IMR-90 (cell line): ENCODE data around the gene TNFRSF14. TPM values are rescaled to one million over a fixed set of nuclear protein-coding genes. Genes with fewer than 3 reads are reported as not detected.

Experiments
- ATAC-seq: fragments of 200-7000 bp; cut with Tn5 transposase; 2 replicates; pipeline ENCODE4 v1.9.1; 2020; ENCODE audit warnings: low read depth, mild to moderate bottlenecking, moderate library complexity
- BruUV-seq: library from RNA; stranded (reverse); fragments of 400-500 nt; replicated peaks from 2 replicates; lab custom pipeline; 2021; lab: Mats Ljungman, UMichigan
- CTCF ChIA-PET: fragments of 300-600 bp; formaldehyde crosslinking; extraction: SDS; loops from one replicate; lab custom pipeline; 2021; ENCODE audit warnings: antibody characterized with exemption; lab: Yijun Ruan, JAX
- POLR2A ChIA-PET: fragments of 300-600 bp; sonication (Branson Sonifier 250); formaldehyde crosslinking; loops from one replicate; lab custom pipeline; 2022; ENCODE audit warnings: antibody characterized with exemption; ENCODE audit not compliant: unreplicated experiment; lab: Charles Lee
- DNase-seq: peaks from one replicate; pipeline ENCODE4 v3.0.0; 2013
- H2AFZ ChIP-seq: replicated peaks from 2 replicates; pipeline ENCODE3; 2013; ENCODE audit warnings: low read length, mild to moderate bottlenecking; ENCODE audit not compliant: poor library complexity
- H2AK5ac ChIP-seq: 2 replicates; pipeline ENCODE4 v1.6.1; 2013; ENCODE audit warnings: low read depth, low read length, inconsistent platforms
- H2AK9ac ChIP-seq: replicated peaks from 2 replicates; pipeline ENCODE3; 2013; ENCODE audit warnings: mild to moderate bottlenecking, low read depth, low read length, moderate library complexity; ENCODE audit not compliant: poor library complexity
- H2BK120ac ChIP-seq: 2 replicates; pipeline ENCODE4 v1.6.1; 2013; ENCODE audit warnings: low read depth, low read length, inconsistent platforms
- H2BK15ac ChIP-seq: 3 replicates; pipeline ENCODE4 v1.6.1; 2013; ENCODE audit warnings: low read depth, low read length, inconsistent platforms
- H2BK20ac ChIP-seq: 2 replicates; pipeline ENCODE4 v1.6.1; 2013; ENCODE audit warnings: low read depth, mild to moderate bottlenecking, inconsistent platforms, low read length, moderate library complexity
- H2BK5ac ChIP-seq: 2 replicates; pipeline ENCODE4 v1.6.1; 2013; ENCODE audit warnings: mild to moderate bottlenecking, low read depth, low read length, inconsistent platforms; ENCODE audit not compliant: poor library complexity, severe bottlenecking
- H3K14ac ChIP-seq: replicated peaks from 2 replicates; pipeline ENCODE4 v1.6.1; 2013; ENCODE audit warnings: low read depth, low read length, inconsistent platforms
- H3K18ac ChIP-seq: 2 replicates; pipeline ENCODE4 v1.6.1; 2013; ENCODE audit warnings: low read depth, low read length, control low read depth
- H3K23ac ChIP-seq: 2 replicates; pipeline ENCODE4 v1.6.1; 2013; ENCODE audit warnings: low read depth, low read length, inconsistent platforms
- H3K27ac ChIP-seq: 2 replicates; pipeline ENCODE4 v1.5.1; 2013; ENCODE audit warnings: mild to moderate bottlenecking, control low read depth, low read length; ENCODE audit not compliant: insufficient read depth
- H3K27me3 ChIP-seq: 2 replicates; pipeline ENCODE4 v1.6.1; 2013; ENCODE audit warnings: low read length; ENCODE audit not compliant: control insufficient read depth, insufficient read depth
- H3K36me3 ChIP-seq: 2 replicates; pipeline ENCODE4 v1.6.1; 2013; ENCODE audit warnings: low read length, mixed read lengths; ENCODE audit not compliant: control insufficient read depth, insufficient read depth
- H3K4ac ChIP-seq: 2 replicates; pipeline ENCODE4 v1.6.1; 2013; ENCODE audit warnings: low read depth, low read length, inconsistent platforms
- H3K4me1 ChIP-seq: 2 replicates; pipeline ENCODE4 v1.6.1; 2013; ENCODE audit warnings: low read length, mixed read lengths; ENCODE audit not compliant: control insufficient read depth, insufficient read depth
- H3K4me2 ChIP-seq: 2 replicates; pipeline ENCODE4 v1.6.1; 2013; ENCODE audit warnings: low read depth, mild to moderate bottlenecking, control low read depth, low read length, moderate library complexity
- H3K4me3 ChIP-seq: 2 replicates; pipeline ENCODE4 v1.5.1; 2013; ENCODE audit warnings: low read depth, mild to moderate bottlenecking, control low read depth, low read length, moderate library complexity; ENCODE audit not compliant: insufficient read depth
- H3K56ac ChIP-seq: 2 replicates; pipeline ENCODE4 v1.6.1; 2013; ENCODE audit warnings: low read length, inconsistent platforms; ENCODE audit not compliant: insufficient read depth; ENCODE audit errors: extremely low read depth
- H3K79me1 ChIP-seq, 2 experiments: 2 replicates each; pipeline ENCODE4 v1.6.1; 2013; ENCODE audit warnings: low read length in 2 of 2, inconsistent platforms in 1 of 2, low read depth in 1 of 2
- H3K9ac ChIP-seq: 2 replicates; pipeline ENCODE4 v1.6.1; 2013; ENCODE audit warnings: low read depth, low read length, control low read depth
- H3K9me1 ChIP-seq: 2 replicates; pipeline ENCODE4 v1.6.1; 2013; ENCODE audit warnings: low read length, inconsistent platforms; ENCODE audit not compliant: insufficient read depth
- H3K9me3 ChIP-seq: 2 replicates; pipeline ENCODE4 v1.6.1; 2013; ENCODE audit warnings: low read length; ENCODE audit not compliant: control insufficient read depth, insufficient read depth
- H4K20me1 ChIP-seq: 2 replicates; pipeline ENCODE4 v1.6.1; 2013; ENCODE audit warnings: low read length, inconsistent platforms; ENCODE audit not compliant: insufficient read depth
- H4K5ac ChIP-seq: 2 replicates; pipeline ENCODE4 v1.6.1; 2013; ENCODE audit warnings: mild to moderate bottlenecking, low read depth, low read length, control low read depth
- H4K8ac ChIP-seq, 2 experiments: 2 replicates each; pipeline ENCODE4 v1.6.1; 2013; ENCODE audit warnings: low read depth in 2 of 2, low read length in 2 of 2, control low read depth in 1 of 2, inconsistent platforms in 1 of 2
- H4K91ac ChIP-seq: 2 replicates; pipeline ENCODE4 v1.6.1; 2013; ENCODE audit warnings: low read depth, low read length, inconsistent platforms; ENCODE audit not compliant: insufficient read depth
- BHLHE40 ChIP-seq: fragments of 150-350 bp; IDR thresholded peaks from 2 replicates; pipeline ENCODE4 v1.6.1; 2016; ENCODE audit warnings: mild to moderate bottlenecking, low read depth, low read length
- CEBPB ChIP-seq: IDR thresholded peaks from 2 replicates; pipeline ENCODE4 v1.6.1; 2012; ENCODE audit warnings: low read depth, low read length, improper control_type of control experiment
- CTCF ChIP-seq: conservative IDR thresholded peaks from 2 replicates; pipeline ENCODE4 v1.5.1; 2012; ENCODE audit warnings: mild to moderate bottlenecking, low read depth, low read length, improper control_type of control experiment
- ELK1 ChIP-seq: fragments of 150-350 bp; IDR thresholded peaks from 2 replicates; pipeline ENCODE4 v1.6.1; 2016; ENCODE audit warnings: low read depth, mild to moderate bottlenecking, low read length, moderate library complexity, borderline replicate concordance
- FOS ChIP-seq: fragments of 150-350 bp; IDR thresholded peaks from 2 replicates; pipeline ENCODE4 v1.6.1; 2016; ENCODE audit warnings: low read depth, low read length
- MAFK ChIP-seq: IDR thresholded peaks from 2 replicates; pipeline ENCODE4 v1.6.1; 2012; ENCODE audit warnings: low read depth, low read length, improper control_type of control experiment
- MAZ ChIP-seq: IDR thresholded peaks from 2 replicates; pipeline ENCODE4 v1.6.1; 2012; ENCODE audit warnings: low read depth, mild to moderate bottlenecking, low read length, improper control_type of control experiment, moderate library complexity, borderline replicate concordance
- MXI1 ChIP-seq: IDR thresholded peaks from 2 replicates; pipeline ENCODE4 v1.6.1; 2012; ENCODE audit warnings: low read depth, mild to moderate bottlenecking, low read length, moderate library complexity, borderline replicate concordance
- NFE2L2 ChIP-seq: fragments of 150-350 bp; IDR thresholded peaks from 2 replicates; pipeline ENCODE4 v1.6.1; 2016; ENCODE audit warnings: low read depth, mild to moderate bottlenecking, low read length
- RAD21 ChIP-seq: IDR thresholded peaks from 2 replicates; pipeline ENCODE4 v1.6.1; 2012; ENCODE audit warnings: low read length, improper control_type of control experiment
- RFX5 ChIP-seq: IDR thresholded peaks from 2 replicates; pipeline ENCODE4 v1.8.0; 2012; ENCODE audit warnings: low read depth, mild to moderate bottlenecking, low read length, moderate library complexity
- SMC3 ChIP-seq: fragments of 150-350 bp; IDR thresholded peaks from 2 replicates; pipeline ENCODE4 v1.6.1; 2016; ENCODE audit warnings: low read depth, mild to moderate bottlenecking, antibody characterized with exemption, low read length, moderate library complexity
- WGBS, 2 experiments: methylation state at CpG; one replicate each; pipeline versions ENCODE4 v1.1.5 to v1.1.7; 2013; ENCODE audit warnings: missing lambda C conversion rate in 2 of 2; ENCODE audit not compliant: insufficient read length in 1 of 2; ENCODE audit errors: extremely low coverage in 2 of 2; 5-methylcytosine and 5-hydroxymethylcytosine counted together
- dilution Hi-C: fragments of 300-500 bp; cut with HindIII; formaldehyde crosslinking; loops from one replicate; pipeline ENCODE4 v1.14.3; 2018; ENCODE audit warnings: low sequenced_read_pairs; ENCODE audit not compliant: unreplicated experiment
- in situ Hi-C: fragments of 300-500 bp; cut with MboI; formaldehyde crosslinking; loops from 3 replicates; pipeline ENCODE4 v1.14.3; 2019; ENCODE audit warnings: low sequenced_read_pairs, inconsistent platforms, mixed read lengths
- intact Hi-C: fragments of 100-400 bp; cut with micrococcal nuclease; formaldehyde crosslinking; loops from 2 replicates; pipeline ENCODE4 v1.10.0; 2022
- polyA plus RNA-seq, 3 experiments: library from polyadenylated mRNA; depleted of rRNA; stranded (reverse); fragments of >200 nt; gene quantifications; 2 replicates each; pipeline ENCODE4 v1.2.3, GENCODE V29; 2012; ENCODE audit warnings: low replicate concordance in 1 of 3
- total RNA-seq: library from RNA; depleted of rRNA; stranded (reverse); fragments of >200 nt; gene quantifications from 2 replicates; pipeline ENCODE4 v1.2.3, GENCODE V29; 2012

Gene TNFRSF14
- total and polyA plus RNA-seq, 2 of the 4 experiments (the other 2 are of a cell fraction): 1.3 to 4.2 TPM

- no peak overlapping the region for H2BK120ac ChIP-seq
- ATAC-seq (no peak), DNase-seq (no peak)
- no peak overlapping the region for H3K27ac ChIP-seq
- H3K9me3 ChIP-seq: no peaks in the 10 kb centered on the region
- no peak overlapping the region for H4K91ac ChIP-seq
- H3K9me1 ChIP-seq: no peaks in the 10 kb centered on the region
- H2AFZ ChIP-seq: no peak overlapping the region
- H3K4me1 ChIP-seq: peaks cover 4% of the 10 kb centered on the region; the same call in 1 of the 2 replicates
- H3K9ac ChIP-seq: no peak overlapping the region
- H3K36me3 ChIP-seq: peaks cover 2% of the 10 kb centered on the region; the same call in 1 of the 2 replicates
- in situ Hi-C loops: no loop called here
- POLR2A ChIA-PET: no interaction called here
- H4K5ac ChIP-seq: no peak overlapping the region
- H3K79me1 ChIP-seq: peaks cover 0 to 12% of the 10 kb centered on the region in 2 experiments; a peak in 1 of 4 replicates
- no peak overlapping the region for H2BK15ac ChIP-seq
- no peaks in the 10 kb centered on the region for H4K20me1 ChIP-seq
- no peak overlapping the region for H3K4me2 ChIP-seq
- H3K56ac ChIP-seq: no peak overlapping the region
- H3K14ac ChIP-seq: no peak overlapping the region
- no peak overlapping the region for H2BK20ac ChIP-seq
- H3K4me3 ChIP-seq: no peak overlapping the region
- no CpG with 5 or more reads among the region's 5 CpGs for WGBS, 2 experiments
- H3K27me3 ChIP-seq: no peaks in the 10 kb centered on the region; the same call in 1 of the 2 replicates
- no TSS peak for BruUV-seq
- no peak overlapping the region for H3K4ac ChIP-seq
- no peak overlapping the region for H2AK9ac ChIP-seq
- H2AK5ac ChIP-seq: no peak overlapping the region
- CTCF ChIA-PET: no interaction called here
- dilution Hi-C loops: no loop called here
- H4K8ac ChIP-seq: no peak overlapping the region
- no peak overlapping the region for H3K18ac ChIP-seq
- H2BK5ac ChIP-seq: no peak overlapping the region
- intact Hi-C loops: no loop called here
- TF ChIP-seq NFE2L2: no peak
- TF ChIP-seq CTCF: no peak
- TF ChIP-seq RFX5: no peak
- TF ChIP-seq ELK1: no peak
- TF ChIP-seq FOS: no peak
- no peak for TF ChIP-seq MXI1
- TF ChIP-seq MAFK: no peak
- TF ChIP-seq CEBPB: no peak
- no peak for TF ChIP-seq MAZ
- TF ChIP-seq BHLHE40: no peak
- no peak for TF ChIP-seq RAD21
- no peak for TF ChIP-seq SMC3
- no peak overlapping the region for H3K23ac ChIP-seq
Measured at GRCh38 chr1:2591233-2591580, 35.0 kb downstream of the TNFRSF14 start.
